ENCODE results near the gene PLCG2. TPM values are rescaled to one million over a fixed set of nuclear protein-coding genes. Genes with fewer than 3 reads are reported as not detected.

Gene PLCG2
- total RNA-seq, 1 donor from 2014 or later = 5.7 TPM

DNA sequence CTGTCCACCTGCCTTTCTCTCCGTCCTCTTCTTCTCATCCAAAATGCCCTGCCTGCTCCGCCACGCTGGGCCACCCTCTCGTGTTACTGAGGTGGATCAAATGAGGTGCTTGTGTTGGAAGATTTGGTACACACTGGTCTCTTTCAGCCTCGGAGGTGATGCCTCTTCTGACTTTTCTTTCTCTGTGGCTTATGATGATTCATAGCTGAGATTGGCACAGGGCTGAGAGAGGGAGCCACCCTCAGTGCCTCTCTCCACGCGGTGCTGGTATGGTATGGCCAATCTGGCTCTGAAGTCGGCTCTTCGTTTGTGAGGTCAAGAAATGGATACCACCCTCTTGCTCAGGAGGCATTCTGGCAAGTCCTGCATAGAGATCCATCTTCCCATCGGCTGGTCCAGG, 82.4 kb downstream of the PLCG2 start:
- H3K4me3 Mint-ChIP-seq = no peak overlapping the region
- H3K4me1 Mint-ChIP-seq = peaks cover 12% of the 10 kb centered on the region
- no peak for DNase-seq (ENCODE audit: low spot score in 2 of 2, unreplicated experiment in 2 of 2)
- TF ChIP-seq, protein P1, sequence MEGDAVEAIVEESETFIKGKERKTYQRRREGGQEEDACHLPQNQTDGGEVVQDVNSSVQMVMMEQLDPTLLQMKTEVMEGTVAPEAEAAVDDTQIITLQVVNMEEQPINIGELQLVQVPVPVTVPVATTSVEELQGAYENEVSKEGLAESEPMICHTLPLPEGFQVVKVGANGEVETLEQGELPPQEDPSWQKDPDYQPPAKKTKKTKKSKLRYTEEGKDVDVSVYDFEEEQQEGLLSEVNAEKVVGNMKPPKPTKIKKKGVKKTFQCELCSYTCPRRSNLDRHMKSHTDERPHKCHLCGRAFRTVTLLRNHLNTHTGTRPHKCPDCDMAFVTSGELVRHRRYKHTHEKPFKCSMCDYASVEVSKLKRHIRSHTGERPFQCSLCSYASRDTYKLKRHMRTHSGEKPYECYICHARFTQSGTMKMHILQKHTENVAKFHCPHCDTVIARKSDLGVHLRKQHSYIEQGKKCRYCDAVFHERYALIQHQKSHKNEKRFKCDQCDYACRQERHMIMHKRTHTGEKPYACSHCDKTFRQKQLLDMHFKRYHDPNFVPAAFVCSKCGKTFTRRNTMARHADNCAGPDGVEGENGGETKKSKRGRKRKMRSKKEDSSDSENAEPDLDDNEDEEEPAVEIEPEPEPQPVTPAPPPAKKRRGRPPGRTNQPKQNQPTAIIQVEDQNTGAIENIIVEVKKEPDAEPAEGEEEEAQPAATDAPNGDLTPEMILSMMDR (IDR thresholded peaks at IDR 0.05; ENCODE audit: unreplicated experiment) = no peak
- no peaks in the 10 kb centered on the region for H3K9me3 Mint-ChIP-seq
- peaks cover 34% of the 10 kb centered on the region for H3K27me3 Mint-ChIP-seq (ENCODE audit: low read depth)
- H3K27ac Mint-ChIP-seq = no peak overlapping the region
- H3K36me3 Mint-ChIP-seq = no peaks in the 10 kb centered on the region

DNA sequence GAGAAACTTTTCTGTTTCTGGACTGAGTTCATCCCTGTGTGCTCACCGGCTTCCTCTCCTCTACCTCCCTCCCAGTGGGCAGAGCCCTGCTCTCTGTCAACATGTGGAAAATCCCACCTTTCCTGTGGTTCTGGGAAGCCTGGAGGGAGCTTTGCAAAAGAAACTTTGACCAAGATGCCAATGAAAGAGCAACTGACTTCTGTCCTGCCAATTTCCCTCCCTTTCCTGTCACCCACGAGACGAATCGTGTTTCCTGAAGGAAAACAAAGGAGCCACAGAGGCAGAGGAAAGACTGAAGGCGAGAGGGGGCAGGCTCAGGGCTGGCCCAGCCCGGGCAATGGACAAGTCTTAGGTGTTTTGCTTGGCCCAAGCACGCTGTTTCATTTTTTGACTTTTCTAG, 82.8 kb downstream of the PLCG2 start:
- Mint-ChIP-seq H3K9me3 (no peaks in the 10 kb centered on the region), H3K27ac (no peak overlapping the region), H3K27me3 (ENCODE audit: low read depth) (peaks cover 35% of the 10 kb centered on the region), H3K36me3 (no peaks in the 10 kb centered on the region), H3K4me1 (peaks cover 12% of the 10 kb centered on the region), H3K4me3 (no peak overlapping the region)
- DNase-seq (ENCODE audit: low spot score in 2 of 2, unreplicated experiment in 2 of 2) = no peak
- TF ChIP-seq, protein P1 (IDR thresholded peaks at IDR 0.05; ENCODE audit: unreplicated experiment) = no peak

DNA sequence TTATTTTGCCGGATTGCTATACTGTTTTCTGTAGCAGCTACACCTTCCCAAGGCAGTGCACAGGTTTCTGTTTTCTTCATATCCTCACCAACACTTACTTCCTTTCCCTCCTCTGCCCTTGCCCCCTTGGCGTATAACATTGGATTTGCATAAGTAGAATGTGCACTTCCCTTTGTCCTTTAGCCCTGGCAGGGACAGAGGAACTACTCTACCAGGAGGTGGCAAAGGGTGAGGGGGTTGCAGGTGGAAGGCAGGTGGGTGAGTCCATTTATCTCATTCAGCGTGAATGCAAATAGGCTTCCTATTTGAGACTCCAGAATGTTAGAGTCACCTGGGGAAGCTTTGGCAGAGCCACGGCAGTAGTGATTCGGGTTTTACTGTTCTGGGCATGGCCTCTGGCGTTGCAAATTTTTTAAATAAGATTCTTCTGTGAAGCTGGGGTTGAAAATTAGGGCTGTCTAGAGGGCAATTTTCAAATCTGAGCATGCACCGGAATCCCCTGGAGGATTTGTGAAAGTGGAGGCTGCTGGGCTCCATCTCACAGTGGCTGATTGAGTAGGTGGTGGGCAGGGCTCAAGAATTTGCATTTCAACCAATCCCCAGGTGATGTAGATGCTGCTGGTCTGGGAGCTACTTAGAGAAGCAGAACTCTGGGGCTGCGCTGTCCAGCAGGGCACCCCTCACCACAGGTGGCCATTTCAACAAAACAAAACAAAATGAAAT, 84.7 kb downstream of the PLCG2 start:
- H3K36me3 Mint-ChIP-seq = no peaks in the 10 kb centered on the region
- H3K9me3 Mint-ChIP-seq = no peaks in the 10 kb centered on the region
- peaks cover 12% of the 10 kb centered on the region for H3K4me1 Mint-ChIP-seq
- H3K4me3 Mint-ChIP-seq = no peak overlapping the region
- TF ChIP-seq, protein P1 (IDR thresholded peaks at IDR 0.05; ENCODE audit: unreplicated experiment) = no peak
- no peak overlapping the region for H3K27ac Mint-ChIP-seq
- DNase-seq (ENCODE audit: low spot score in 2 of 2, unreplicated experiment in 2 of 2) = no peak
- H3K27me3 Mint-ChIP-seq (ENCODE audit: low read depth) = peaks cover 45% of the 10 kb centered on the region

DNA sequence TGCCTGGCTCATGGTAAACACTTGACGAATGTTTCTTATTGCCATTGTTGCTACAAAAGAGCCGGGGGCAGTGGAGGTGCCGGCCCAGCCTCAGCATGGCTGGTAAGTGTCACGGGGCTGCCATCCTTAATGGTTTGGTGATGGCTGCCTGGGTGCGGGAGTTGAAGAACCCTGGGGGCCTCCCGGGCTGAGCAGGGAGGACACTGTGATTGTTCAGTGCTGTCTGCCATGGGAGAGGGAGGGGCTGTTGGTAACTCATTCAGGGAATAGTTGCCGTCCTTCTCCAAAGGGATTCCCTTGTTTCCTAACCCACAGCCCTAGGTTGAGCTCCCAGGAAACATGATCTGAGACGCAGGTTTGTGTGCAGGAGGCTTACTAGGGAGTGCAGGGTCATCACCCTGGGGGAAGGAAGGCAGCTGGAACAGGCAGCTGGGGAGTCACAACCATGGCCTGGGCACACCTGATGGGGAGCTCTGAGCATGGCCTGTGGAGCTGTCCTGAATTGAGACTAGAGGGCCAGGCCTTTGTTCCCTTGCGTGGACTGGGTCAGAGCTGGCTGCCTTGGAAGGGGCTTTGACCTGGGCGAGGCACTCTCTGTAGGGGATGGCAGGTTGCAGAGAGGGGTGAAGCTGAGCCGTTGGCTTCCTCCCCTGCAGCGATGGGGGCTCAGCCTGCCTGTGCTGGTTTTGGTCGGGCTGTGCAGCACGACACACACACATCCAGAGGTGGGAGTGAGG, 85.7 kb downstream of the PLCG2 start:
- DNase-seq (ENCODE audit: low spot score in 2 of 2, unreplicated experiment in 2 of 2) = no peak
- Mint-ChIP-seq H3K4me3 (no peak overlapping the region), H3K9me3 (no peaks in the 10 kb centered on the region), H3K27me3 (ENCODE audit: low read depth) (peaks cover 53% of the 10 kb centered on the region), H3K36me3 (no peaks in the 10 kb centered on the region), H3K4me1 (peaks cover 12% of the 10 kb centered on the region), H3K27ac (no peak overlapping the region)
- TF ChIP-seq, protein P1 (IDR thresholded peaks at IDR 0.05; ENCODE audit: unreplicated experiment) = no peak

DNA sequence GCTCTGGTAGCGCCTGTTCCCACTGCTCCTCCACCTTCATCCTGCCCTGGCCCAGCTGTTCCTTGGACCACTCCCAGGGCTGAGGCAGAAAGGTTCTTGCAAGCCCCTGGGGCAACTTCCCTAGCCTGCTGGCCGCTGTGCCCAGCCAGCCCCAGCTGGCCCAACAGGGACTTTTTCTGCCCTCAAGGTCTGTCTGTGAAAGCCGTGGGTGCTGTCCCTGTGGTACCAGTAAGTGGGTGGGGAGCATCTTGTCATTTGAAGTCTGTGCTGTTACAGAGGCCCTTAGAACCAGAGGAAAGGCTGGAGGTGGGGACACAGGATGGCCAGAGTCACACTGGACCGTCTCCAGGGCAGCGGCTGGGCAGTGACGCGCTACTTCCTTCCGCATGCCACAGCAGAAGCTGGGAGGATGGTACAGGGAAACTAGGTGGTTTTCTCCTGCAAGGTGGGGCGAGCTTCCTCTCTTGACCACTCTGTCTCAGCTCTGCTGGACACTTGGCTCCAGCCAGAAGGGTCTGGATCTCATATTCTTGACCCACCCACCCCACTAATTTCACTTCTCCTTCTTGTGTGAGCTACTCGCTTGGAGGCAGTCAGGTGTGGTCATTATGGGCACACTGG, 87.8 kb downstream of the PLCG2 start:
- H3K27me3 Mint-ChIP-seq (ENCODE audit: low read depth) = peaks cover 49% of the 10 kb centered on the region

More for the DNA sequence above, 87.8 kb downstream of the PLCG2 start:
- TF ChIP-seq, protein P1 (IDR thresholded peaks at IDR 0.05; ENCODE audit: unreplicated experiment) = no peak
- Mint-ChIP-seq H3K27ac (no peak overlapping the region), H3K4me3 (no peak overlapping the region), H3K9me3 (no peaks in the 10 kb centered on the region), H3K36me3 (no peaks in the 10 kb centered on the region), H3K4me1 (peaks cover 12% of the 10 kb centered on the region)
- no peak for DNase-seq (ENCODE audit: low spot score in 2 of 2, unreplicated experiment in 2 of 2)

Data from mesothelial cell of epicardium (in vitro differentiated cells).